Measurements from ENCODE around the gene RNF220. TPM values are rescaled to one million over a fixed set of nuclear protein-coding genes. Genes with fewer than 3 reads are reported as not detected.

RNF220 gene
- polyA plus RNA-seq, 1 of the 3 experiments (the other 2 are of a cell fraction), result 83.7 TPM

GRCh38 chr1:44631333-44631646 lies 226.2 kb downstream of the RNF220 start:
- peak overlapping the region; percentile 78 for H3K4me2 ChIP-seq
- H3K4me1 ChIP-seq (ENCODE audit: control insufficient read depth in 1 of 2, insufficient read depth in 2 of 2, low read depth in 1 of 2, low read length in 1 of 2), result peaks cover 4 to 38% of the 10 kb centered on the region in 2 experiments; a peak in 1 of 4 replicates
- H2AFZ ChIP-seq (ENCODE audit: low read depth), result peak overlapping the region; percentile 94
- H3K36me3 ChIP-seq (replicated peaks in 1 of 2; ENCODE audit: control insufficient read depth in 1 of 2, insufficient read depth in 2 of 2, low read length in 1 of 2), result peaks cover 13 to 34% of the 10 kb centered on the region in 2 experiments
- WGBS (ENCODE audit: low lambda C conversion rate), result 28% methylated on average over 8 of the region's 8 CpGs
- no peaks in the 10 kb centered on the region for H3K27me3 ChIP-seq (ENCODE audit: insufficient read depth)
- DNase-seq, result no peak
- TF ChIP-seq SMC3 (IDR thresholded peaks at IDR 0.05; ENCODE audit: low read depth, low read length) (no peak), FOSL2 (IDR thresholded peaks at IDR 0.05; ENCODE audit: borderline replicate concordance, low read depth) (no peak), FOXM1 (IDR thresholded peaks at IDR 0.05; ENCODE audit: low read depth) (no peak), JUND (IDR thresholded peaks at IDR 0.05) (no peak), NFIC (IDR thresholded peaks at IDR 0.05; ENCODE audit: borderline replicate concordance) (no peak), MEF2A (IDR thresholded peaks at IDR 0.05; ENCODE audit: borderline replicate concordance, low read depth) (no peak), POLR2AphosphoS5 (IDR thresholded peaks at IDR 0.05; ENCODE audit: low read depth, low read length) (no peak), NRF1 (IDR thresholded peaks at IDR 0.05; ENCODE audit: low read depth, low read length) (no peak), GABPA (IDR thresholded peaks at IDR 0.05; ENCODE audit: low read depth) (no peak), ZBTB33 (IDR thresholded peaks at IDR 0.05; ENCODE audit: borderline replicate concordance, low read depth) (no peak), REST (IDR thresholded peaks at IDR 0.05; ENCODE audit: low read depth, low read length) (no peak), CHD2 (IDR thresholded peaks at IDR 0.05; ENCODE audit: low read length, partially characterized antibody) (no peak), TCF12 (IDR thresholded peaks at IDR 0.05) (no peak), CTCF (IDR thresholded peaks at IDR 0.05) (no peak), MAX (IDR thresholded peaks at IDR 0.05; ENCODE audit: low read depth) (no peak)
- TF ChIP-seq, protein P1, sequence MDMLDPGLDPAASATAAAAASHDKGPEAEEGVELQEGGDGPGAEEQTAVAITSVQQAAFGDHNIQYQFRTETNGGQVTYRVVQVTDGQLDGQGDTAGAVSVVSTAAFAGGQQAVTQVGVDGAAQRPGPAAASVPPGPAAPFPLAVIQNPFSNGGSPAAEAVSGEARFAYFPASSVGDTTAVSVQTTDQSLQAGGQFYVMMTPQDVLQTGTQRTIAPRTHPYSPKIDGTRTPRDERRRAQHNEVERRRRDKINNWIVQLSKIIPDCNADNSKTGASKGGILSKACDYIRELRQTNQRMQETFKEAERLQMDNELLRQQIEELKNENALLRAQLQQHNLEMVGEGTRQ (IDR thresholded peaks at IDR 0.05; ENCODE audit: borderline replicate concordance, low read depth, low read length), result no peak
- TF ChIP-seq, protein P2, sequence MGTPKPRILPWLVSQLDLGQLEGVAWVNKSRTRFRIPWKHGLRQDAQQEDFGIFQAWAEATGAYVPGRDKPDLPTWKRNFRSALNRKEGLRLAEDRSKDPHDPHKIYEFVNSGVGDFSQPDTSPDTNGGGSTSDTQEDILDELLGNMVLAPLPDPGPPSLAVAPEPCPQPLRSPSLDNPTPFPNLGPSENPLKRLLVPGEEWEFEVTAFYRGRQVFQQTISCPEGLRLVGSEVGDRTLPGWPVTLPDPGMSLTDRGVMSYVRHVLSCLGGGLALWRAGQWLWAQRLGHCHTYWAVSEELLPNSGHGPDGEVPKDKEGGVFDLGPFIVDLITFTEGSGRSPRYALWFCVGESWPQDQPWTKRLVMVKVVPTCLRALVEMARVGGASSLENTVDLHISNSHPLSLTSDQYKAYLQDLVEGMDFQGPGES (IDR thresholded peaks at IDR 0.05; ENCODE audit: low read depth, low read length), result no peak
- ChIA-PET POLR2A (interaction anchor here (0.7 to 3.9 kb wide), 9 partner anchors 10 to 418 kb away, joined by 3 to 50 read pairs (median 13); partner anchors contain the start of genes ARMH1 and TMEM53), CTCF (interaction anchor here (1.3 to 15.4 kb wide), 7 partner anchors 14 to 62 kb away, joined by 3 to 163 read pairs (median 4); no protein-coding TSS in a partner anchor)
- peak overlapping the region; percentile 83 to 89 for H3K27ac ChIP-seq (ENCODE audit: low read depth in 2 of 2, low read length in 1 of 2)
- H3K79me2 ChIP-seq (ENCODE audit: insufficient read depth), result peaks cover 13% of the 10 kb centered on the region; the same call in 1 of the 2 replicates
- H3K9me3 ChIP-seq, result no peaks in the 10 kb centered on the region
- H3K9me2 ChIP-seq, result no peaks in the 10 kb centered on the region
- peak overlapping the region; percentile 91 for H3K9ac ChIP-seq
- peaks cover 26% of the 10 kb centered on the region for H3F3A ChIP-seq (replicated peaks; ENCODE audit: insufficient read depth)
- H4K20me1 ChIP-seq (ENCODE audit: insufficient read depth), result no peaks in the 10 kb centered on the region
- H3K4me3 ChIP-seq (ENCODE audit: low read depth in 2 of 2, low read length in 1 of 2), result peak overlapping the region; percentile 74 to 77

Data from SK-N-SH (cell line).